SK-N-SH treated with all-trans-retinoic acid at 6 μM for 48 hours (cell line): ENCODE data around the gene ITIH5.

Experiments used
- ARNTL ChIP-seq: fragments of 450-650 bp; formaldehyde crosslinking; IDR thresholded peaks from 2 replicates; pipeline ENCODE4 v1.5.0; 2020; ENCODE audit warnings: low read depth, mild to moderate bottlenecking, moderate library complexity, borderline replicate concordance
- CSRNP3 ChIP-seq: fragments of 250-450 bp; sonication (Bioruptor Pico); IDR thresholded peaks from 2 replicates; pipeline ENCODE4 v1.5.1; 2021; ENCODE audit warnings: mild to moderate bottlenecking, moderate library complexity
- ISL1 ChIP-seq: fragments of 250-450 bp; sonication (Bioruptor Pico); IDR thresholded peaks from 2 replicates; pipeline ENCODE4 v2.1.2; 2022; ENCODE audit warnings: mild to moderate bottlenecking, moderate library complexity
- OSR1 ChIP-seq: fragments of 250-450 bp; sonication (Bioruptor Pico); IDR thresholded peaks from 2 replicates; pipeline ENCODE4 v1.8.0; 2022; ENCODE audit warnings: moderate library complexity, mild to moderate bottlenecking, inconsistent platforms
- TOX ChIP-seq: fragments of 250-450 bp; sonication (Bioruptor Pico); IDR thresholded peaks from 2 replicates; pipeline ENCODE4 v1.8.0; 2021; ENCODE audit warnings: mild to moderate bottlenecking, moderate library complexity, borderline replicate concordance
- TSHZ2 ChIP-seq: fragments of 250-450 bp; sonication (Bioruptor Pico); IDR thresholded peaks from 2 replicates; pipeline ENCODE4 v1.5.0; 2020; ENCODE audit warnings: mild to moderate bottlenecking, moderate library complexity

GRCh38 chr10:7590271-7590670 is 76.5 kb downstream of the ITIH5 start:
- TF ChIP-seq TSHZ2 (CRISPR knock-in tag) = no peak
- no peak for TF ChIP-seq ARNTL (CRISPR knock-in tag)
- TF ChIP-seq ISL1 (CRISPR knock-in tag) = no peak
- no peak for TF ChIP-seq TOX (CRISPR knock-in tag)
- no peak for TF ChIP-seq OSR1 (CRISPR knock-in tag)
- TF ChIP-seq CSRNP3 (CRISPR knock-in tag) = no peak
